DOHH2 (cell line): ENCODE results near the gene BSN.

Experiments
- H3F3A ChIP-seq: fragments of 200-600 bp; sonication (generic), shearing (Covaris generic); 2 replicates; pipeline ENCODE4 v1.6.0; 2016; ENCODE audit warnings: antibody characterized with exemption, mild to moderate bottlenecking; ENCODE audit not compliant: control insufficient read depth, insufficient read depth
- H3K27ac ChIP-seq: fragments of 200-600 bp; sonication (generic); 2 replicates; pipeline ENCODE4 v1.5.1; 2014; ENCODE audit warnings: low read depth, mild to moderate bottlenecking, low read length, moderate library complexity
- H3K27me3 ChIP-seq: fragments of 200-600 bp; sonication (generic); 2 replicates; pipeline ENCODE4 v1.6.1; 2014; ENCODE audit warnings: mild to moderate bottlenecking, low read length, mixed read lengths; ENCODE audit not compliant: control insufficient read depth
- H3K36me3 ChIP-seq: fragments of 200-600 bp; sonication (generic); 2 replicates; pipeline ENCODE4 v1.6.1; 2014; ENCODE audit warnings: mild to moderate bottlenecking, low read length, moderate library complexity, mixed read lengths; ENCODE audit not compliant: control insufficient read depth
- H3K4me1 ChIP-seq: fragments of 200-600 bp; sonication (generic); 2 replicates; pipeline ENCODE4 v1.6.1; 2014; ENCODE audit warnings: mild to moderate bottlenecking, low read length, mixed read lengths; ENCODE audit not compliant: control insufficient read depth
- H3K4me2 ChIP-seq: fragments of 200-600 bp; sonication (generic); 2 replicates; pipeline ENCODE4 v1.6.0; 2014; ENCODE audit warnings: mild to moderate bottlenecking, low read length, moderate library complexity
- H3K4me3 ChIP-seq: fragments of 200-600 bp; sonication (generic); 2 replicates; pipeline ENCODE4 v1.5.1; 2014; ENCODE audit warnings: mild to moderate bottlenecking, low read length, mixed read lengths
- H3K79me2 ChIP-seq: fragments of 200-600 bp; sonication (generic); 2 replicates; pipeline ENCODE4 v1.6.1; 2014; ENCODE audit warnings: mild to moderate bottlenecking, low read length, mixed read lengths; ENCODE audit not compliant: control insufficient read depth
- H3K9me2 ChIP-seq: fragments of 200-600 bp; sonication (generic); replicated peaks from 2 replicates; pipeline ENCODE4 v1.6.1; 2014; ENCODE audit warnings: mild to moderate bottlenecking, low read length, mixed read lengths; ENCODE audit not compliant: control insufficient read depth
- H3K9me3 ChIP-seq: fragments of 200-600 bp; sonication (generic); 2 replicates; pipeline ENCODE4 v1.6.1; 2014; ENCODE audit warnings: antibody characterized with exemption, low read length, mixed read lengths; ENCODE audit not compliant: control insufficient read depth, insufficient read depth
- H4K20me1 ChIP-seq: fragments of 200-600 bp; sonication (generic); 2 replicates; pipeline ENCODE4 v1.6.0; 2014; ENCODE audit warnings: low read depth, mild to moderate bottlenecking, antibody characterized with exemption, low read length, moderate library complexity; ENCODE audit not compliant: control insufficient read depth, insufficient read depth
- CTCF ChIP-seq: fragments of 200-600 bp; sonication (generic); IDR thresholded peaks from one replicate; pipeline ENCODE4 v1.5.1; 2014; ENCODE audit warnings: antibody characterized with exemption, mild to moderate bottlenecking, low read depth, low read length; ENCODE audit not compliant: poor library complexity, severe bottlenecking
- EZH2phosphoT487 ChIP-seq: fragments of 200-600 bp; sonication (generic); IDR thresholded peaks from 2 replicates; pipeline ENCODE4 v1.6.1; 2017; ENCODE audit warnings: borderline replicate concordance, mild to moderate bottlenecking, antibody characterized with exemption, low read length, moderate library complexity, mixed read lengths

Gene BSN

DNA sequence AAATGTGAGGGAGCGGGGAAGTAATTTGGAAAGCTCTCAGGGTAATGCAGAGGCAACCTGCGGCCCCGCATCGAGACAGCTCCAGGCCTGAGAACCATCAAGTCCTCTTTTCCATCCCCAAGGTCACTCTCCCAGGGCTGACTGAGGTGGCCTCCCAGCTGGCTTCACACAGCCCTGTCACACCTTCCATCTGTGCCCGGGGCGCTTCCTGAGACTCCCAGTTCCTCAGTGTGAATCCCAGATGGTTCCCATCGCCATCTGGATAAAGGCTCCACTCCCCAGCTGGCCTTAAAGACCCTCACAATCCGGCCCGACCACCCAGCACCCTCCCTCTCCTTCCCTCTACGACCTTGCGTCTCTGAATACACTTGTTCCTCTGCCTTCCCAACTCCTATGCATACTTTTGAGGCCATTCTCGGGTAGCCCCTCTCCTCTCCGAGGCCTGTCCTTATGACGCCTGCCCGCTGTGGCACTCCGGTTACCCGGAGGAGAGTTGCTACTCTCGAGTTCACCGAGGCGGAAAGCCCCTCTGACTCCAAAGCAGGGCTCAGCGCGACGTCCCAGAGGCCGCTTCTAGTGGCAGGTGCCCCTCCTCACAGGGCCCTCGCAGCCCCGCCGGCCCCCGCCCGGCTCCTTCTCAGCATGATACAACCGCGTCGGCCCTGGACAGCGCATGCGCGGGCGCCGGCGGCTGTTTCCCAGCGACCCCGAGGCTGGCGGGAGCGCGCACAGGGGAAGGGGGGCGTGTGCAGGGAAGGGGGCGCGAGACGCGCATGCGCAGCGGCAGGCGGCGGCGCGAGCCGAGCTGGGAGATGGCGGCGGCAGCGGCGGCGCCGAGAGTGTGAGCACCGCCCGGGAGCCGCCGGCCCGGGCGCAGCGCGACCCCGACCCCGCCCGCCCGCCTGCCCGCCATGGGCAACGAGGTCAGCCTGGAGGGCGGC, at the start of gene BSN:
Gene BSN, plus strand, starts transcription at position 786 of the 941 bp plus-strand sequence. Its CDS starts 126 bp downstream, at position 912.
- Histone ChIP-seq H3K4me1 (peaks cover 18% of the 10 kb centered on the region), H3K9me3 (no peaks in the 10 kb centered on the region), H3K36me3 (no peaks in the 10 kb centered on the region), H3K27ac (no peak within 1 kb of the TSS), H4K20me1 (no peaks in the 10 kb centered on the region), H3K27me3 (peaks cover 34% of the 10 kb centered on the region), H3K79me2 (no peaks in the 10 kb centered on the region), H3K4me3 (peak within 1 kb of the TSS; percentile 79), H3F3A (0 out of 2 replicates have a peak, but pooled peaks cover 5% of the 10 kb centered on the region), H3K9me2 (no peaks in the 10 kb centered on the region), H3K4me2 (peak within 1 kb of the TSS; percentile 92)
- TF ChIP-seq EZH2phosphoT487 (no peak), CTCF (no peak)

DNA sequence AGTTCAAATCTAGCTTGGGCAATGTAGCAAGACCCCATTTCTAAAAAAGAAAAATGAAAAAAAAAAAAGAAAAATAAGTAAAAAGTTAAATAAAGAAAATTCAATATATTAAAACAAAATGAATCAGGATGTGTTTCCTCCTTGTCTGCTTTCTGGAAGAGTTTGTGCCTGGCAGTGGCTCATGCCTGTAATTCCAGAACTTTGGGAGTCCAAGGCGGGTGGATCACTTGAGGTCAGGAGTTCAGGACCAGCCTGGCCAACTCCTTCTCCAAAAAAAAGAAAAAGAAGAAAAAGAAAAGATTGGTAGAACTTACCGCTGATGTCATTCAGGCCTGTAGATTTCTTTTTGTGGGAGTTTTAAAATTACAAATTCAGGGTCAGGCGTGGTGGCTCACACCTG, 47.4 kb upstream of the BSN start:
- no peaks in the 10 kb centered on the region for H3F3A ChIP-seq
- no peaks in the 10 kb centered on the region for H4K20me1 ChIP-seq
- H3K4me1 ChIP-seq, result 0 out of 2 replicates have a peak, but pooled peaks cover 2% of the 10 kb centered on the region
- H3K27ac ChIP-seq, result no peak overlapping the region
- H3K9me2 ChIP-seq, result no peaks in the 10 kb centered on the region
- peaks cover 14% of the 10 kb centered on the region for H3K36me3 ChIP-seq
- H3K4me3 ChIP-seq, result no peak overlapping the region
- H3K4me2 ChIP-seq, result no peak overlapping the region
- no peak for TF ChIP-seq EZH2phosphoT487
- no peak for TF ChIP-seq CTCF
- H3K79me2 ChIP-seq, result peaks cover 19% of the 10 kb centered on the region
- H3K9me3 ChIP-seq, result no peaks in the 10 kb centered on the region
- H3K27me3 ChIP-seq, result no peaks in the 10 kb centered on the region

GRCh38 chr3:49509028-49509561, 45.2 kb upstream of the BSN start:
- no peaks in the 10 kb centered on the region for H3K27me3 ChIP-seq
- H4K20me1 ChIP-seq, result no peaks in the 10 kb centered on the region

More at GRCh38 chr3:49509028-49509561, 45.2 kb upstream of the BSN start:
- Histone ChIP-seq H3K4me3 (no peak overlapping the region), H3K36me3 (peaks cover 28% of the 10 kb centered on the region), H3K9me3 (no peaks in the 10 kb centered on the region), H3K79me2 (peaks cover 12% of the 10 kb centered on the region), H3K4me1 (0 out of 2 replicates have a peak, but pooled peaks cover 2% of the 10 kb centered on the region), H3K9me2 (no peaks in the 10 kb centered on the region), H3K4me2 (no peak overlapping the region), H3K27ac (no peak overlapping the region), H3F3A (no peaks in the 10 kb centered on the region)
- TF ChIP-seq CTCF, result no peak
- no peak for TF ChIP-seq EZH2phosphoT487
